ENCODE measurements around the gene LAMB4.

Gene LAMB4, protein sequence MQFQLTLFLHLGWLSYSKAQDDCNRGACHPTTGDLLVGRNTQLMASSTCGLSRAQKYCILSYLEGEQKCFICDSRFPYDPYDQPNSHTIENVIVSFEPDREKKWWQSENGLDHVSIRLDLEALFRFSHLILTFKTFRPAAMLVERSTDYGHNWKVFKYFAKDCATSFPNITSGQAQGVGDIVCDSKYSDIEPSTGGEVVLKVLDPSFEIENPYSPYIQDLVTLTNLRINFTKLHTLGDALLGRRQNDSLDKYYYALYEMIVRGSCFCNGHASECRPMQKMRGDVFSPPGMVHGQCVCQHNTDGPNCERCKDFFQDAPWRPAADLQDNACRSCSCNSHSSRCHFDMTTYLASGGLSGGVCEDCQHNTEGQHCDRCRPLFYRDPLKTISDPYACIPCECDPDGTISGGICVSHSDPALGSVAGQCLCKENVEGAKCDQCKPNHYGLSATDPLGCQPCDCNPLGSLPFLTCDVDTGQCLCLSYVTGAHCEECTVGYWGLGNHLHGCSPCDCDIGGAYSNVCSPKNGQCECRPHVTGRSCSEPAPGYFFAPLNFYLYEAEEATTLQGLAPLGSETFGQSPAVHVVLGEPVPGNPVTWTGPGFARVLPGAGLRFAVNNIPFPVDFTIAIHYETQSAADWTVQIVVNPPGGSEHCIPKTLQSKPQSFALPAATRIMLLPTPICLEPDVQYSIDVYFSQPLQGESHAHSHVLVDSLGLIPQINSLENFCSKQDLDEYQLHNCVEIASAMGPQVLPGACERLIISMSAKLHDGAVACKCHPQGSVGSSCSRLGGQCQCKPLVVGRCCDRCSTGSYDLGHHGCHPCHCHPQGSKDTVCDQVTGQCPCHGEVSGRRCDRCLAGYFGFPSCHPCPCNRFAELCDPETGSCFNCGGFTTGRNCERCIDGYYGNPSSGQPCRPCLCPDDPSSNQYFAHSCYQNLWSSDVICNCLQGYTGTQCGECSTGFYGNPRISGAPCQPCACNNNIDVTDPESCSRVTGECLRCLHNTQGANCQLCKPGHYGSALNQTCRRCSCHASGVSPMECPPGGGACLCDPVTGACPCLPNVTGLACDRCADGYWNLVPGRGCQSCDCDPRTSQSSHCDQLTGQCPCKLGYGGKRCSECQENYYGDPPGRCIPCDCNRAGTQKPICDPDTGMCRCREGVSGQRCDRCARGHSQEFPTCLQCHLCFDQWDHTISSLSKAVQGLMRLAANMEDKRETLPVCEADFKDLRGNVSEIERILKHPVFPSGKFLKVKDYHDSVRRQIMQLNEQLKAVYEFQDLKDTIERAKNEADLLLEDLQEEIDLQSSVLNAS (N-terminal part only)

DNA sequence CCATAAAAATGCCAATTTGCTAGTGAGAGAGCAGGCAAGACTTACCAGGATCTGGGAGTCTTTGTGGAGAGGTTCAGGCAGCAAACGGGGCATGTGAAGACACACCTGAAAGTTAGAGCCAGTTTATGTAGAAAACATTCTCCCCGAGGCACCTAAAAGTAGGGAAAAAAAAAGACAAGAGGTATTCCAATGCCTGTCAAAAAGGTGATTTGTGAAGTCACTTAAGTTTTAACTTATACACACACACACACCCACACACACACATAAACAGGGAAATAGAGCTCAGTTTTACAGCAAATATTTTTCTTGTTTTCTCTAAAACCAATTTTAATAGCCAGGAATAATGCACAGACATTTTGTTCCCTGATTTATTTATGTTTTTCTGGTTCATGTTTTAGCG is at the start of gene LAMB4:
Gene LAMB4, minus strand, starts transcription at position 101 of the 400 bp plus-strand sequence. CDS start 7,197 bp downstream, outside the sequence.
- DNase-seq, result no peak

DNA sequence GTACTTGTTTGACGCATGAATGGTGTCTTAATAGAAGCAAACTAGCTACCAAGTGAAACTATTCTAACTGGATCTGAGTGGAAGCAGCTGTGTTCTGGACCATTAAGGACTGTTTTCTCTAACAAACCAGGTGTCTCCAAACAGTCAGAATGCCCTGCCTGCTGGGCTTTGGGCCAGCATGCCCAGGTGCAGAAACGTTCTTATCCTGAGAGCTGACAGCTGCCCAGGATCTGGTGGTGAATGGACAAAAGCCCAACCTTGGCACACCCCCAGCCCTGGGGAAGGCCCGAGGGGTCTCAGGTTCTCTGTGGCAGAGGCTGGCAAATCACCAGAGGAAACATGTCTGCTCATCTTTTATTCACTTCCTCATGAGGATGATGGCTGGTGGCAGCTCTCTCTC is 48.2 kb upstream of the LAMB4 start:
- DNase-seq, result no peak

DNA sequence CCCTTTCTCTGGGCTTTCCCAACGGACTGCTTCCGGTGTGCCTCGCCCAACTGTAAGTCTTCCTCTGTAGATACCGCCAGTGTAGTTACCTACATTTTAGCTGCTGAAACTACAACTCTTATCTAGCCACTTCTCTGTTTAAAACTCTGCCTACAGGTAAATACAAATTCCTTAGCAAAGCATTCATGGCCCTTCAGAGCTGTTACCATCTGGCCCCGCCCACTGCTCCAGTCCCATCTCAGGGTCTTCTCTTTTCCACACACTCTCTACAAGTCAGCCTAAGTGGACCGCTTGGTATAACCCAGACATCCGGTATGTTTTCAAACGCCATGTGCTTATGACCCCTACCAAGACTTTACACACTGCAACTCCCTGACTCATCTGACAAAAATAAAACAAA is 41.0 kb upstream of the LAMB4 start:
- no peak for DNase-seq

DNA sequence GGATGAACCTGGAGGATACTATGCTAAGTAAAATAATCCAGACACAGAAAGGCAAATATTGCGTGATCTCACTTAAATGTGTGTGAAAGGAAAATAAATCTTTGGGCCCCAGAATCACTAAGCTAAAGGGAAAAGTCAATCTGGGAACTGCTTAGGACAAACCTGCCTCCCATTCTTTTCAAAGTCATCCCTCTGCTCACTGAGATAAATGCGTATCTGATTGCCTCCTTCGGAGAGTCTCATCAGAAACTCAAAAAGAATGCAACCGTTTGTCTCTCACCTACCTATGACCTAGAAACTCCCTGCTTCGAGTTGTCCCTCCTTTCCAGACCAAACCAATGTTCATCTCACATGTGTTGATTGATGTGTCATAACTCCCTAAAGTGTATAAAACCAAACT is 40.1 kb upstream of the LAMB4 start:
- DNase-seq, result no peak

DNA sequence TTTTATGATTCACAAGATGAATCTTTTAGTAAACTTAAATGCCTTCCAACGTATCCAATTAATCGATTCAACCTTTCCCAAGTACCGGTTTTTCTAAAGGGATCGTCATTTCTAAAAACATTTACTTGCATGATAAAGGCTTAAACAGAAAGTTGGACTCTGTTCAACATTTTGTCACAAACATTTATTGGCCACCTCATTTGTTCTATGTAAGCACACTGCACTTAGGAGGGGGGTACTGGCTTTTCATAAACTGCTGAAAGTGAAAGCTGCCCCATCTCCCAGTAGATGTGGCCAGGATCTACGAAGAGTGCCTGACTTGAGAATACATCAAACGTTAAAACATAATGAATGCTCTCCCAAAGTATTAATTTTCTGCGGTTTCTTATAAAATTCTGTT is 37.3 kb upstream of the LAMB4 start:
- DNase-seq, result no peak

DNA sequence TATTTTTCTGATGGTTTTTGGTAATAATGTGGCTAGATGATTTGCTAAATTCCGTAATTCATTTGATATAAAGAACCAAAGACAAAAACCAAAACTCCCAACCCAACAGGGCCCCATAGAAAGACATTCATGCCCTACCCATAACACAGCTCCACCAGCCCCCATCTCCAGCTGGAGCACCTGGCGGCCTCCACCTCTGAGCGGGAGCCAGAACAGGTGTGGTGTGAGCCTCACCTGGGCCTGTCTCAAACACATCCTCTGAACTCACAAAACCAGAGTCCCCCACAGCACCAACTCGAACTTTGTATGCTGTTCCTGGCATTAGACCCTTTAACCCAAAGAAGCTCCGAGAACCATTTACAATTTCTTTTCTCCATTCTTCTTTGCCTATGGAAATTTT is 36.5 kb upstream of the LAMB4 start:
- DNase-seq, result no peak

DNA sequence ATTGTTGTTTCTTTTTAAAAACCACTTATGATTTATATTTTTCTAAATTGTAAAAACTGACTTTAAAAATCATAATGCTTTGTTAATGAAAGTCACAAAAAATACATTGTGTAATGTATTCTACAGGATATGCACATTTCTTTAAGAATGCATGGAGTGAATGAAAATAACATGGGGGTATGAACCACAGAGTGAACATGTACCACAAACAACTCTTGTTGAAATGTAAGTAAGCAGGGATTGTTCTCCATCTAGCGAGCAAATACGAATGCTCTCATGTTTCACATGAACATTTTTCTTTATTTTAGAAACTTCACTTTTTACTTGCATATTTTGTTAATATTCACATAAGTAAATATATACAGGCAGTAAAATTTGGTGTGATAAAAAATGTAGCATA is 35.6 kb upstream of the LAMB4 start:
- no peak for DNase-seq

DNA sequence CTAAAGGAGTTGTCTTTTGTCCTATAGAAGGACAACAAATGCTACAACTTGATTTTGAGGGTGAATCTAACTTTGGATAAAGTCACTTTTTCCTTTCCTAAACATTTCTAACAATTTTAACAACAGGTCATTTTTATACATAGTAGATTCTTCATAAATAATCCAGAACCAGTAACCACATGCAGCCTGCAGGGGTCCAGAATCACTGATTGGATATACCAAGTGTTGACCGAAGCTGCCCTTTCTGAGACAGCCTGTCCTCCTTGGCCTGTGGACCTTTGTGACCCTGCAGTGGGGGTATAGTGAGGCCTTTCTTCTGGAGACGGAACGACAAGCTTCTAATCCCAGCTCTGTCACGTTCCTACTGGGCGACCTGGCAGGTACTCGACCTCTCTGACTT is 34.8 kb upstream of the LAMB4 start:
- no peak for DNase-seq

DNA sequence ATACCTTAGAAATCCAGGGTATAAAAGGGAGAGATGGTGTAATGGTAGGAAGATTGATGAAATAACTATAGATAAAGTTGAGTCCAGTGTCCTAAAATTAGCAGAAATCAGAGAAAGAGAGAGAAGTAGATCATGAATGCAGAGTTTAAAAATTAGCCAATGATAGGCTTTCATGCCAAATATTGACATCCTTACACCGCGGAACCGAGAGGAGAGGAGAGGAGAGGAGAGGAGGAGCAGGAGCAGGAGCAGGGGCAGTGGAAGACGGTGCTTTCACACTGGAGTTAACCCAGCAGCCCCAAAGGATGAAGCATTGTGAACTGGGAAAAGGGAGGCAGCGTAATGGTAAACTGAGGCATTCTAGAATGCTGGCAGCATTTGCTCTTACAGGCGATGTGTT is 34.2 kb upstream of the LAMB4 start:
- no peak for DNase-seq

DNA sequence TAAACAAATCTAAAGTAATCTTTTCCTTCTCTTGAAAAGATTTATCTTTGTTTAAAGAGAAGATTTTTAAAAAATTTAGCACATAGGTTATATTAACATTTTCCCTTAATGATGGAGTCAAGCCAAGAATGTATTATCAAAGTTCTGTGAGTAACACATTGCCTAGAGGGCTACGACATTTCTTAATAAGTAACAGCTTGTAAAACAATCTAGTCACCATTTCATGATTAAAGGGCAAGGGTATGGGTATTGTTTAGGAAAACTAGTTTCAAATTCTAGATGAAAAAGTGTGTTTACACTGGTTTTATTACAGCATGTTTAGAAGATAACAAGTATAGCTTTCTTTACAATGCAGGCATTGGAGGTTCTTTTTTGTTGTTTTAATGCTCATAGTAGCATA is 28.6 kb upstream of the LAMB4 start:
- DNase-seq, result no peak

DNA sequence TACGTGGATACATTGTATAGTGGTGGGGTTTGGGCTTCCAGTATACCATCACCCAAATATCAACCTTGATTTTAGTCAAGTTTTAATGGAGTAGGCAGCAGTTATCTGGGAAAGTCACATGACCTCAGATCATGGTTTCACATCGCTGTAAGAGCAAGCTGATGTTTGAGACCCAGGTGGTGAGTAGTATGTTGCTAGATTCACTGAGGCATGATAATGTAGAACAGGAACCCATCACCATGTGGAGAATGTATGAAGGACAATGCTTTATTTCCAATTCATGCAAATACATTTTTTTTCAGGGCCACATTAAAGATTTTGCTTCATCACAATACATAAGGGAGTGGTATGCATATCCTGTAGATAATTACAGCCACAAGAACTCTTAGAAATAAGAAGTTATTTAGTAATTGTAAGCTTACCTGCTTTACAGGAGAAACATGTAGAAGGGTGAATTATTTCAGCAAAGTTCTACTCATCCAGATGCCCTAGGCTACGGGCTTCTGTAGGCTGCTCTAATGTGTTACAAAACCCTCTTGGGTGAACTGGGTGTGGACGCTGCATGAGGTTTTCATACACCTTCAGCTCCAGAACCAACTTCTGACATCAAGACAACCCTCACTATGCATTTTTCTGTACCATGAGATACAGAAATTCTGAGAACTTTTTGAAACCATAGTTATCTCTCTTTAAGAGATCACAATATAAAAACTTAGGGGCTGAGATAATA is 27.6 kb upstream of the LAMB4 start:
- DNase-seq, result no peak

DNA sequence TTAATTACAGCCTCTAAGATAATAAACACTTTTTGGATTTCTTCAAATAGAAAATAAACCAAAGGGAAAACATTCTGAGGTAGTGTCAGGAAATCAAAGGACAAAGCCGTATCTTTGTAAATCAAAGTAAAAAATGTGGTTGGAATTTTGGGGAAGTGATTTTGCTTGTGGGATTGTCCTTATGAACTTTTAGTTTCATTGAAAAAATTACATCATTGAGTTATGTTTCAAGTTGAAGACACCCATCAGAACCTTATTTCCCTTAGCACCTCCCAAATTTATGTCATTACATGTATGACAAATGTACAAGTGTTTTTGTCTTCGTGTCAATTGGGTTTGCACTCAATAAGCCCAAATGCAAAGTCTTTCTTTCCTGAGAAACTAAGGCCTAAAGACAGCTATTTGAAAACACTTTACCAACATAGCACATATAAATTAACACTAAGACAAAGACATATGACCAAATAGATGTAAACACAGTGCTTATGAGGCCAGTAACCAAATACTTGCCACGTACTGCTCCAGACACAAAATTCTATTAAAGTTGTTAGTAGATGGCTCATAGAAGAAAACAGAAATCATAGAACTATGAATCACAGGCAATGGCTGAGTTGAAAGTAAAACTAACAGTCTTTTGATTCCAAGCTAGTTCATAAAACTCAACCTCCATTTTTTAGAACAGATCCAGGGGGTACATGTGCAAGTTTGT is 26.9 kb upstream of the LAMB4 start:
- no peak for DNase-seq

DNA sequence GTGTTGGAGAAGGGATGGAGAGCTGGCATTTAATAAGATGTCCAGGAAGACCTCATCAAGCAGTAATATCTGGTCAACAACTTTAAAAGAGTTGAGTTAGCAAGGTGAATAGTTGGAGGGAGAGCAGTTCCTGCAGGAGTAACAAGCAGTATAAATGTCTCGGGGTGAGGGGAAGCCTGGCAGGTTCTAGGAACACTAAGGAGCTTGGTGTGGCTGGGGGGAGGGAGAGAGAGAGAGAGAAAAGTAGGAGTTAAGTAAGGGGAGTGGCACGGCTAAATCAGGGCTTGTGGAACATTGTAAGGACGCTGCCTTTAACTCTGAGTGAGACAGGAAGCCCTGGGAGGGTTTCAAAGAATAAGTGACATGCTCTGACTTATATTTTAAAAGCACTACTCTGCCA is 22.0 kb upstream of the LAMB4 start:
- DNase-seq, result no peak

DNA sequence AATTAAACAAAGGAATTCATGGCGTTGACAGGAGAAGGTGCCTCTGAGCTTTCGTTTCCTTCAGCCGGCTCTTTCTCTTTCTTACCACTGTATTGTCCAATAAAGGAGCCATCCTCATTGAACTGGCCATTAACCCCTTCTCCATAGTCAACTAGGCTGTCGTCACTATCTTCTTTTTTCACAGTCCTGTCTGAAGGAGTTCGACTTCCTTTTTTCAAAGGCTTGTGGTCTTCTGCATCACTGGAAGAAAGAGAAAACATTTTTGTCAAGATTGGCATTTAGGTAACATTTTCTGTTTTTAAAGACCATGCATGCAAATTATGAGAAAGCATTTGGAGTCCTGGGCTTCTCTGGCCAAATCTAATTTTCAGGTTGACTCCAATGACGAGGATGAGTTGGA is 19.7 kb upstream of the LAMB4 start:
- DNase-seq, result no peak

DNA sequence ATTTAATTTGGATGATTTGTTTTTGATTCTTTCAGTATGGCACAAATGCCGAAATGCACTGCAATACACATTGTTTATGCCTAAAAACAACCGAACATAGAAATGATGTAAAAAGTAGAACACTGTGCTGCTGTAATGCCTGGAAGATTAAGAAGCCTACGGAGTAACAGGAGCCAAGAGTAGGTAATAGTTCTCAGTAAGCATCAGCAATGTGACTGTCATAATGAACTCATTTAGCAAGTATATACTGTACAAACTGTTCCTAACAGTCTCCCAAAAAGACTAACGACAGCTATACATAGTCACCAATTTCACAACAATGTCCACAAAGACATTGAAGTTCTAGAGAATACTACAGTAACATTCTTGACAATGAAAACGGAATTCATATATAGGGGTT is 19.0 kb upstream of the LAMB4 start:
- no peak for DNase-seq

DNA sequence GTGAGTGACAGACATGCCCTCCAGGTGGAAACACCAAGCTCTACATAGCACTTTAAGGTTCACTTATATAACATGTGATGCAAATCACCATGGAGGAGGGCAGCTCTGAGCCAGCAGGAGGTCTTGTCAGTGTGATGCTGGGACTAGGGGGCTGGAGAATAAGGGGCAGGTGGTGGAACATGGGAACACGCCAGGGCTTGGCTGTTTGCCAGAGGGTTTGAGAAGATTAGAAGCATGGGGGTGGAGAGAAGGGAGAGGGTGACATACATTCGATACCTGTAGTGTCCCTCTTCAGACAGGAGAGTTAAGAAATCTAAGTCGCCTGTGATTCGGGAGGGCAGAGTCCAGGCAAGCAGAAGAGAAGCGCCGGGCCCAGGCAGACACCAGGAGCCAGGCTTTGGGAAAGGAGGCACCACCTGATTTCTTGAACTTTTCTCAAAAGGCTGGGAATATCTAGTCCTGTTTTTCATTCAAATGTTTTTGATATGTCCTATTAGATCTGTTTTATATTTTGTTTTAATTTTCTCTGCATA is 16.9 kb upstream of the LAMB4 start:
- DNase-seq, result peak in 1 of 14 donors; percentile 17

DNA sequence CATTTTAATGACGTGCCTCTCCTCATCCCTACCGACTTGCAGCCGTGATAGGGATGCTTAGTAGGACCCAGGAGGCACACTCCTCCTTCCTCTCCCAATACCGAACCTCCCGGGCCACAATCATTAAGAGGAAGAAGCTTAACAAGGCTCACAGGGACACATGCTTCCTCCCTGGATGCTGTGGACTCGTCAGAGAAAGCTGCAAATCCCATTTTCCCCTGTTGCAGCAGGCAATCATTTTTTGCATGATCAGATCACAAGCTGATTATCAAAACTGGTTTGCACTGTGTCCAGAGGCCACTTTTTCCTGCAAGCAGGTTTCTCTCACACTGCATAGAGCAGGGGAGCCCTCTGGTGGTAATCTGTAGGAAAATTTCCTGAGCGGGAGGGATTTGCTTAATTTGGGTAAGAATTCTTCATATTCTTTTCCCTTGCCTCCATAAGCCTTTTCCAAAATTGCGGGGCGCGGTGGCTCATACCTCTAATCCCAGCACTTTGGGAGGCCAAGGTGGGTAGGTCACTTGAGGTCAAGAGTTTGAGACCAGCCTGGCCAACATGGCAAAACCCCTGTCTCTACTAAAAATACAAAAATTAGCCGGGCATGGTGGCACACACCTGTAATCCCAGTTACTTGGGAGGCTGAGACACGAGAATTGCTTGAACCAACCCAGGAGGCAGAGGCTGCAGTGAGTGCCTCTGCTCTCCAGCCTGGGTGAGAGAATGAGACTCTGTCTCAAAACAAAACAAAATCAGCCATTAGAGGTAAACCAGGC is 16.1 kb upstream of the LAMB4 start:
- DNase-seq, result peak in 10 of 14 donors; percentile 3 to 83 (median 18)

DNA sequence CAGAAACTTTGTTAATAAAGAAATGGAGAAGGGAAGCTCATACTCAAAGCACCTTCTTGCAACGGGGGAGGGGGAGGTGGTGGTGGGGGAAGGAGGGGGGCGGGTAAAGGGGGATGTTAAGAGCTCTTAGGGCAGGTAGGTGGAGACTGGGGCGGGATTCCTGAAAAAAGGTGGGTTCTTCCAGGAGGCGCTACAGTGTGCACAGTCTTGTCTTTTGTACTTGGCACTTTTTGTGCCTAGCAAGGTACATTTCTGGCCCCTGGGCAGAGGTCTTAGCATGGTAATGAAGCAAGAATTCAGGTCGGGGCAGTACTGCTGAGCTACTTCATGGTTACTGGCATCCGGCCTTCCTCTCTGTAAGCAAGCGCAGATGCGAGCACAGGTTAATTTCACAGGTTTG is 15.2 kb upstream of the LAMB4 start:
- no peak for DNase-seq

DNA sequence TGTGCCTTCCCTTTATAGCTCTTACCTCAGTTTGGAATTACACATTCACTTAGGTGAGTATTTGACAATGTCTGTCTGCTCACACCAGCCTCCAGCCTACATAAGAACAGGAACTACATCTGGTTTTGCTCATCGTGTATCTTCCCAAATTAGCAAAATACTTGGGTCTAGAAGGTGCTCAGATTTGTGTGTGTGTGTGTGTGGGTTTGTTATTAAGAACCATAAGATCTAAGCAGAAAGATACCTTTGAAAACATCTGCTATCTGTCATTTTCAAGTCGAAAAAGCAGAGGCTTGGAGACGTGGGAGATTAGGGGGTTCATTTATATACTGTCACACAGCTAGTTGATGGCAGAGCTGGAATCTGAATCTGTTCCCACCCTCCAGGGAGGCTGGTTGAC is 14.8 kb upstream of the LAMB4 start:
- DNase-seq, result no peak

DNA sequence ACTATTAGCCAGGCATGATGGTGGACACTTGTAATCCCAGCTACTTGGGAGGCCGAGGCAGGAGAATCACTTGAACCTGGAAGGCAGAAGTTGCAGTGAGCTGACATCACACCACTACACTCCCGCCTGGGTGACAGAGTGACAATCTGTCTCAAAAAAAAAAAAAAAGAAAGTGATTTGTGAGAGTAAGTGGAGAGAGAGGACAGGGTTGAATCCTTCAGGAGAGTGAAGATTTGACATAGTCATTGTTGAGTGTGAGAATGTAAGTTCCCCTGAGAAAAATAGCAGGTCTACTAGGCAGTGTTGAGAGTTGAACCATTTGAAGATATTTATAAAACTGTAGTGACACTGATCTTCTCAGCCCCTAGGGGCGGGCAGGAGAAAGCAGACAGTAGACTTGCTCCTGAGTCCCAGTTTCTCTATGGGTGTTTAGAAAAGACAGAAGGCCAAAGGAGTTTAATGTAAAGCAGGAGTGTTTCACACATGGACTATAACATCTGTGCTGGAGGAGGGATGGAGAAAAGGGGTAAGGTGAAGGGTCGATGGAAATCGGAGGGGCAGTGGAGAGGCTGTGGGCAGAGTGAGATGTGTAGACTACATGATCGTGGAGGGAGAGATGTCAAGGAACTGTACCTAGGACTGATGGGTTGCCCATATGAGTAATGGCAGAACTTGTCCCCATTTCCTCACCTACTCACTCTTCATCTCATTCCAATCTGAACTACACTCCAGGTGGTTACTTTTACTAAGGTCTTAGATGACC is 13.7 kb upstream of the LAMB4 start:
- no peak for DNase-seq

Data from C1 segment of cervical spinal cord (tissue), 14 donors.